Naive thymus-derived CD4-positive, alpha-beta T cell (primary cell): ENCODE results near the gene SEPHS2. TPM values are rescaled to one million over a fixed set of nuclear protein-coding genes. Genes with fewer than 3 reads are reported as not detected.
A peak's percentile ranks its signal among the peaks of the same experiment; 100 is the strongest.

Experiments
- ATAC-seq: fragments of 150-1000 bp; cut with Tn5 transposase; 2 replicates; pipeline ENCODE4 v1.10.0; 2021; ENCODE audit warnings: mild to moderate bottlenecking, moderate library complexity
- CTCF ChIA-PET: fragments of 350-600 bp; sonication (Branson Sonifier 250); formaldehyde crosslinking; loops from one replicate; lab custom pipeline; 2021; ENCODE audit warnings: antibody characterized with exemption; lab: Charles Lee
- POLR2A ChIA-PET: fragments of 350-600 bp; sonication (Branson Sonifier 250); formaldehyde crosslinking; loops from one replicate; lab custom pipeline; 2021; ENCODE audit warnings: antibody characterized with exemption, inconsistent platforms; lab: Charles Lee
- DNase-seq, 9 donors: peaks; one replicate each; pipeline versions ENCODE4 v3.0.0 to v3.0.0-alpha.2; 2020 to 2022; ENCODE audit warnings: mixed read lengths in 1 of 9
- H3K27ac ChIP-seq: one replicate; pipeline ENCODE4 v1.7.0; 2013; ENCODE audit warnings: mild to moderate bottlenecking, low read depth, low read length, moderate library complexity
- H3K27me3 ChIP-seq, 2 donors: one replicate each; pipeline ENCODE4 v1.7.0; 2013; ENCODE audit warnings: low read length in 2 of 2, mild to moderate bottlenecking in 2 of 2, moderate library complexity in 2 of 2; ENCODE audit not compliant: control insufficient read depth in 2 of 2, insufficient read depth in 2 of 2
- H3K36me3 ChIP-seq, 3 experiments: 1 replicate in 2 of 3; 2 replicates in 1 of 3; pipeline ENCODE4 v1.7.0; 2013; ENCODE audit warnings: low read length in 3 of 3, mild to moderate bottlenecking in 3 of 3, moderate library complexity in 1 of 3; ENCODE audit not compliant: insufficient read depth in 3 of 3, control insufficient read depth in 2 of 3
- H3K4me1 ChIP-seq, 2 donors: one replicate each; pipeline ENCODE4 v1.7.0; 2013; ENCODE audit warnings: low read length in 2 of 2, mild to moderate bottlenecking in 2 of 2, moderate library complexity in 1 of 2; ENCODE audit not compliant: control insufficient read depth in 2 of 2, insufficient read depth in 2 of 2
- H3K4me3 ChIP-seq: 2 replicates; pipeline ENCODE4 v1.7.0; 2013; ENCODE audit warnings: mild to moderate bottlenecking, low read length
- H3K9me3 ChIP-seq, 3 experiments: 1 replicate in 2 of 3; 2 replicates in 1 of 3; pipeline ENCODE4 v1.7.0; 2013; ENCODE audit warnings: low read length in 3 of 3; ENCODE audit not compliant: control insufficient read depth in 2 of 3
- H3K27ac Mint-ChIP-seq, 9 donors: one replicate each; pipeline ENCODE4 v1.8.0; 2020 to 2022; ENCODE audit warnings: mixed read lengths in 9 of 9, mild to moderate bottlenecking in 8 of 9, moderate library complexity in 5 of 9, inconsistent platforms in 2 of 9
- H3K27me3 Mint-ChIP-seq, 5 donors: one replicate each; pipeline ENCODE4 v1.8.0; 2021 to 2022; ENCODE audit warnings: mixed read lengths in 5 of 5, mild to moderate bottlenecking in 1 of 5
- H3K36me3 Mint-ChIP-seq, 5 donors: one replicate each; pipeline ENCODE4 v1.8.0; 2020 to 2022; ENCODE audit warnings: mixed read lengths in 5 of 5, mild to moderate bottlenecking in 3 of 5, inconsistent platforms in 1 of 5
- H3K4me1 Mint-ChIP-seq, 7 donors: one replicate each; pipeline ENCODE4 v1.8.0; 2020 to 2022; ENCODE audit warnings: mixed read lengths in 7 of 7, mild to moderate bottlenecking in 3 of 7, inconsistent platforms in 1 of 7
- H3K4me3 Mint-ChIP-seq, 10 donors: one replicate each; pipeline ENCODE4 v1.8.0; 2020 to 2022; ENCODE audit warnings: mild to moderate bottlenecking in 10 of 10, mixed read lengths in 10 of 10, moderate library complexity in 6 of 10, inconsistent platforms in 2 of 10
- H3K9me3 Mint-ChIP-seq, 11 donors: one replicate each; pipeline ENCODE4 v1.8.0; 2020 to 2022; ENCODE audit warnings: mixed read lengths in 11 of 11, mild to moderate bottlenecking in 4 of 11, inconsistent platforms in 1 of 11, moderate library complexity in 1 of 11
- intact Hi-C, 2 donors: fragments of 100-400 bp; cut with micrococcal nuclease; formaldehyde crosslinking; loops; one replicate each; pipeline ENCODE4 v1.15.1; 2023
- polyA plus RNA-seq, 2 donors: library from polyadenylated mRNA; unstranded; fragments of 300-500 nt; fragmentation: Illumina TruSeq; gene quantifications; one replicate each; pipeline ENCODE4 v1.2.3, GENCODE V29; 2021
- total RNA-seq, 6 experiments: library from RNA in 5 of 6; stranded (reverse) in 5 of 6; gene quantifications; 1 replicate in 5 of 6; 2 replicates in 1 of 6; pipeline ENCODE4 v1.2.3 and lab custom pipeline; 2021 to 2026

Gene SEPHS2
- 10 to 100 TPM; 20.9 to 69.6 (median 47.1) TPM for total RNA-seq
- polyA plus RNA-seq = 10 to 100 TPM; 61.2 to 83.9 TPM
- total RNA-seq (lab: John Stamatoyannopoulos, UW) = 24.5 reads per million, percentile 55 among the genes with 10 or more reads in this experiment

GRCh38 chr16:30445408-30446202 is at the start of gene SEPHS2:
TSS of gene SEPHS2 (minus strand) at chr16:30445874. CDS start at chr16:30445727, 147 bp downstream.
- Histone ChIP-seq H3K4me3 (peak within 1 kb of the TSS; percentile 97), H3K9me3 (no peaks in the 10 kb centered on the region), H3K27ac (peak within 1 kb of the TSS; percentile 92), H3K27me3 (no peaks in the 10 kb centered on the region), H3K36me3 (peaks cover 0 to 5% (median 4%) of the 10 kb centered on the region in 3 experiments), H3K4me1 (peaks cover 26 to 37% of the 10 kb centered on the region in 2 donors)
- H3K4me1 Mint-ChIP-seq = peaks cover 30 to 47% (median 41%) of the 10 kb centered on the region in 7 donors
- POLR2A ChIA-PET = interaction anchor here (0.7 to 20.1 kb wide), 17 partner anchors 12 to 197 kb away, joined by 3 to 374 read pairs (median 4); partner anchors contain the start of genes DCTPP1, ITGAL, ZNF688 and ZNF747
- H3K36me3 Mint-ChIP-seq = peaks cover 5 to 26% (median 19%) of the 10 kb centered on the region in 5 donors
- peak within 1 kb of the TSS; percentile 90 to 98 (median 96) for H3K27ac Mint-ChIP-seq
- H3K27me3 Mint-ChIP-seq = no peaks in the 10 kb centered on the region
- ATAC-seq (peak; percentile 96), DNase-seq (peak; percentile 84 to 96 (median 94))
- CTCF ChIA-PET = interaction anchor here (0.9 to 2.2 kb wide), 4 partner anchors 14 to 90 kb away, joined by 3 to 7 read pairs (median 6); partner anchors contain the start of gene ZNF747
- intact Hi-C loops = loop anchor here (1.0 to 5.0 kb wide), 10 partner anchors 13 to 205 kb away; partner anchors contain the start of genes DCTPP1 (in 2 of the 2), ZNF747 (in 2 of the 2), ITGAL (in 1 of the 2) and PRR14 (in 1 of the 2)
- H3K9me3 Mint-ChIP-seq = peaks cover 0 to 4% (median 2%) of the 10 kb centered on the region in 11 donors
- H3K4me3 Mint-ChIP-seq = peak within 1 kb of the TSS; percentile 85 to 97 (median 95)

- no peaks in the 10 kb centered on the region for H3K9me3 ChIP-seq
- Mint-ChIP-seq H3K9me3 (no peaks in the 10 kb centered on the region), H3K4me1 (peaks cover 16 to 34% (median 22%) of the 10 kb centered on the region in 7 donors), H3K27me3 (no peaks in the 10 kb centered on the region), H3K4me3 (no peak overlapping the region), H3K27ac (peak overlapping the region in 4 of 9 donors; percentile 17 to 67 (median 48)), H3K36me3 (peaks cover 9 to 32% (median 21%) of the 10 kb centered on the region in 5 donors)
- intact Hi-C loops = no loop called here
- DNase-seq = no peak
- ChIA-PET POLR2A (interaction anchor here (0.6 to 1.9 kb wide), 6 partner anchors 13 to 39 kb away, joined by 3 to 5 read pairs (median 3); no protein-coding TSS in a partner anchor), CTCF (interaction anchor here (2.0 kb wide), 1 partner anchor 46 kb away, joined by 4 read pairs; no protein-coding TSS in a partner anchor)
- no peak for ATAC-seq
- H3K36me3 ChIP-seq = peaks cover 34 to 82% (median 42%) of the 10 kb centered on the region in 3 experiments
- H3K4me3 ChIP-seq = no peak overlapping the region
- H3K27ac ChIP-seq = no peak overlapping the region
- H3K27me3 ChIP-seq = no peaks in the 10 kb centered on the region
- H3K4me1 ChIP-seq = peaks cover 0 to 7% of the 10 kb centered on the region in 2 donors
These were observed 49.0 kb upstream of the SEPHS2 start for GRCh38 chr16:30494709-30495108.

GRCh38 chr16:30493941-30494488 is 48.3 kb upstream of the SEPHS2 start:
- peaks cover 7 to 35% (median 22%) of the 10 kb centered on the region in 5 donors for H3K36me3 Mint-ChIP-seq
- peak overlapping the region in 5 of 9 donors; percentile 38 to 51 (median 45) for H3K27ac Mint-ChIP-seq

GRCh38 chr16:30491744-30492308 is 46.2 kb upstream of the SEPHS2 start:
- H3K27ac ChIP-seq = peak overlapping the region; percentile 34
- peaks cover 16 to 43% (median 21%) of the 10 kb centered on the region in 7 donors for H3K4me1 Mint-ChIP-seq
- H3K36me3 ChIP-seq = peaks cover 23 to 86% (median 34%) of the 10 kb centered on the region in 3 experiments
- H3K4me1 ChIP-seq = peaks cover 0 to 7% of the 10 kb centered on the region in 2 donors
- ChIA-PET CTCF (interaction anchor here (0.6 to 2.2 kb wide), 6 partner anchors 43 to 200 kb away, joined by 3 to 8 read pairs (median 4); partner anchors contain the start of gene DCTPP1), POLR2A (interaction anchor here (0.5 to 2.6 kb wide), 10 partner anchors 12 to 74 kb away, joined by 3 to 10 read pairs (median 4); partner anchors contain the start of gene DCTPP1)
- H3K4me3 ChIP-seq = no peak overlapping the region
- no peaks in the 10 kb centered on the region for H3K27me3 Mint-ChIP-seq
- H3K4me3 Mint-ChIP-seq = peak overlapping the region in 4 of 10 donors; percentile 26 to 62 (median 35)
- ATAC-seq (no peak), DNase-seq (peak in 4 of 9 donors; percentile 12 to 22 (median 16))
- no peaks in the 10 kb centered on the region for H3K9me3 ChIP-seq
- H3K36me3 Mint-ChIP-seq = peaks cover 15 to 37% (median 23%) of the 10 kb centered on the region in 5 donors
- H3K9me3 Mint-ChIP-seq = no peaks in the 10 kb centered on the region
- peak overlapping the region; percentile 58 to 92 (median 77) for H3K27ac Mint-ChIP-seq
- no peaks in the 10 kb centered on the region for H3K27me3 ChIP-seq
- intact Hi-C loops = loop anchor here in 1 of 2 donors (1.0 kb wide), 3 partner anchors 20 to 62 kb away; partner anchors contain the start of genes DCTPP1 and ITGAL

More at GRCh38 chr16:30493941-30494488, 48.3 kb upstream of the SEPHS2 start:
- H3K4me3 ChIP-seq = no peak overlapping the region
- no peak for DNase-seq
- no peaks in the 10 kb centered on the region for H3K27me3 Mint-ChIP-seq
- ATAC-seq = no peak
- ChIA-PET POLR2A (interaction anchor here (0.6 to 1.3 kb wide), 4 partner anchors 13 to 64 kb away, joined by 3 to 4 read pairs (median 3); partner anchors contain the start of gene DCTPP1), CTCF (interaction anchor here (1.2 kb wide), 1 partner anchor 44 kb away, joined by 3 read pairs; no protein-coding TSS in a partner anchor)
- H3K27ac ChIP-seq = no peak overlapping the region
- no peaks in the 10 kb centered on the region for H3K9me3 Mint-ChIP-seq
- peaks cover 31 to 85% (median 37%) of the 10 kb centered on the region in 3 experiments for H3K36me3 ChIP-seq
- H3K4me1 Mint-ChIP-seq = peaks cover 16 to 36% (median 20%) of the 10 kb centered on the region in 7 donors
- H3K4me3 Mint-ChIP-seq = no peak overlapping the region
- peaks cover 0 to 7% of the 10 kb centered on the region in 2 donors for H3K4me1 ChIP-seq
- H3K27me3 ChIP-seq = no peaks in the 10 kb centered on the region
- intact Hi-C loops = no loop called here
- H3K9me3 ChIP-seq = no peaks in the 10 kb centered on the region

GRCh38 chr16:30491229-30491628 is 45.6 kb upstream of the SEPHS2 start:
- peak overlapping the region; percentile 16 to 92 (median 77) for H3K27ac Mint-ChIP-seq
- peaks cover 16 to 45% (median 23%) of the 10 kb centered on the region in 7 donors for H3K4me1 Mint-ChIP-seq
- no peak for ATAC-seq
- DNase-seq = no peak
- ChIA-PET CTCF (interaction anchor here (0.7 to 2.2 kb wide), 3 partner anchors 42 to 121 kb away, joined by 4 to 8 read pairs (median 6); partner anchors contain the start of gene DCTPP1), POLR2A (interaction anchor here (0.5 to 2.6 kb wide), 13 partner anchors 11 to 70 kb away, joined by 3 to 10 read pairs (median 4); partner anchors contain the start of gene DCTPP1)
- no peaks in the 10 kb centered on the region for H3K27me3 ChIP-seq
- H3K9me3 ChIP-seq = no peaks in the 10 kb centered on the region
- peaks cover 21 to 86% (median 38%) of the 10 kb centered on the region in 3 experiments for H3K36me3 ChIP-seq
- peaks cover 15 to 39% (median 27%) of the 10 kb centered on the region in 5 donors for H3K36me3 Mint-ChIP-seq
- H3K4me3 Mint-ChIP-seq = peak overlapping the region in 1 of 10 donors; percentile 8
- no peaks in the 10 kb centered on the region for H3K27me3 Mint-ChIP-seq
- peaks cover 0 to 7% of the 10 kb centered on the region in 2 donors for H3K4me1 ChIP-seq
- peak overlapping the region; percentile 34 for H3K27ac ChIP-seq
- peaks cover 0 to 2% (median 0%) of the 10 kb centered on the region in 11 donors for H3K9me3 Mint-ChIP-seq
- intact Hi-C loops = loop anchor here in 1 of 2 donors (1.0 kb wide), 1 partner anchor 42 kb away; no protein-coding TSS in a partner anchor
- H3K4me3 ChIP-seq = no peak overlapping the region
